SH-SY5Y (cell line): Measurements from ENCODE around the gene SIMC1.

Experiments used
- GATA2 ChIP-seq: IDR thresholded peaks from 2 replicates; pipeline ENCODE4 v1.6.1; 2011; ENCODE audit warnings: mild to moderate bottlenecking, low read depth, low read length
- GATA3 ChIP-seq: IDR thresholded peaks from 2 replicates; pipeline ENCODE4 v1.6.1; 2011; ENCODE audit warnings: low read depth, mild to moderate bottlenecking, low read length, moderate library complexity

GRCh38 chr5:176317534-176318374, 79.5 kb downstream of the SIMC1 start:
- TF ChIP-seq GATA3 (no peak), GATA2 (no peak)
